Measurements from ENCODE around the gene MVB12B. TPM values are rescaled to one million over a fixed set of nuclear protein-coding genes. Genes with fewer than 3 reads are reported as not detected.

The MVB12B gene
- total and polyA plus RNA-seq, 4 experiments from 2014 or later: 0.30 to 6.5 (median 4.9) TPM

DNA sequence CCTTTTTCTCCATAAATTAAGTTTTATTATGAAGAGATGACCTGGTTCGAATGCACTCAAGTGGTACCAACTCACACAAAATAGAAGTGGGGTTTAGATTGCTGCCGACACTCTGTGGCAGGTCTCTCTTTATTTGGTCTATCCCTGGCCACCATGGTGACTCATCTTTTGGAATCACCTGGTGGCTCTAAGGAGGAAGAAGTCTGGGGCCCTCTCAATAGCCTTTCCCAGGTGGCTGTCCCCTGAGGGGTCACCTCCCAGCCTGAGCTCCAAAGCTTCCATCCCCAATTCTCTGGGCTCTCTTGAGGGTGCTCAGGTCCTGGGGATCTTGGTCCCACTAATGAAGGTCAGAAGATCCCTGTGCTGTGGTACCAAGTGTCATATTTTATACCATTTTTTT, 136.8 kb downstream of the MVB12B start:
- Histone ChIP-seq H3K36me3 (ENCODE audit: insufficient read depth, low read length) (no peaks in the 10 kb centered on the region), H3K27me3 (ENCODE audit: insufficient read depth, low read length) (no peaks in the 10 kb centered on the region), H3K27ac (ENCODE audit: low read depth, low read length) (no peak overlapping the region), H3K4me3 (ENCODE audit: low read length in 2 of 2) (no peak overlapping the region), H3K4me1 (ENCODE audit: insufficient read depth, low read length) (peaks cover 6% of the 10 kb centered on the region), H3K9me3 (ENCODE audit: control insufficient read depth in 1 of 2, low read length in 2 of 2) (no peaks in the 10 kb centered on the region)
- no peaks in the 10 kb centered on the region for H3K9me3 Mint-ChIP-seq
- H3K27me3 Mint-ChIP-seq: no peaks in the 10 kb centered on the region
- ChIA-PET POLR2A (ENCODE audit: partially characterized antibody) (interaction anchor here (1.5 kb wide), 2 partner anchors 21 to 52 kb away, joined by 3 to 4 read pairs; no protein-coding TSS in a partner anchor), CTCF (ENCODE audit: partially characterized antibody) (interaction anchor here (1.1 to 1.7 kb wide), 5 partner anchors 9 to 64 kb away, joined by 3 to 5 read pairs (median 4); no protein-coding TSS in a partner anchor)
- H3K36me3 Mint-ChIP-seq: peaks cover 0 to 3% of the 10 kb centered on the region in 2 donors
- no peak overlapping the region for H3K4me3 Mint-ChIP-seq
- intact Hi-C loops (cut with micrococcal nuclease): no loop called here
- peaks cover 9 to 22% (median 15%) of the 10 kb centered on the region in 4 donors for H3K4me1 Mint-ChIP-seq
- no peak for DNase-seq
- peak overlapping the region in 1 of 7 donors; percentile 12 for H3K27ac Mint-ChIP-seq

DNA sequence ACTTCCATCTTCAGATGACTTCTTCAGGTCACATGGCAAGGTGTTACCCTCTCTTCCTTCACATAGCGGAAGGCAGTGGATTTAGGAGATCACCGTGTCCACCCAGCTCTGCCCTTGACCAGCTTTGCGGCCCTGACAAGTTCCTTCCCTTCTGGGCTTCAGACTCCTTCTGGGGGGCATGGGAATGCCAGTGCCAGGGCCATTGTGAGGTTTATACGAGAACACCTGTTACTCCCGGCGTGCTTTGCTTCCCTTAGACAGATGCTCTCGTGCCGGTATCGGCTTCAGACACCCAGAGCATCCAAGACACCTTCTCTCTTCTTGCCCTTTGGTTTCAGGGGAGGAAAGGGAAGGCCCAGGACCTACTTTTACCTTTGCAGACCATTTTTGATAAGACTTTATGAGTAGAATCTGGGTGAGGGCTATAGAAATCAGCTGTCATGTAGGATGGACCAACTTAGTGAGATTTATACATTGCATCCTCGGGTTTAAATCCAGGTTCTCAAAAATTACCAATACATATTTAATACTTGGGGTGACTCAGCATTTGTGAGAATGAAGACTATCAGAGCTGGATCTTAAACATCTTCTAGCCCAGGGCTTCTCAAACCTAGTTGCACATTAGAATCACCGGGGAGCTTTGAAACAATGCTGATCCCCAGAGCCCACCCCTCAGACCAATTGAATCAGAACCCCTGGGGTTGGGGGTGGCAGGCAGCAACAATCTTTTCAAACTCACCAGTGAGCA, 138.2 kb downstream of the MVB12B start:
- no peaks in the 10 kb centered on the region for H3K36me3 ChIP-seq (ENCODE audit: insufficient read depth, low read length)
- ChIA-PET CTCF (ENCODE audit: partially characterized antibody) (interaction anchor here (0.7 to 1.4 kb wide), 7 partner anchors 8 to 163 kb away, joined by 3 to 5 read pairs (median 3); no protein-coding TSS in a partner anchor), POLR2A (ENCODE audit: partially characterized antibody) (interaction anchor here (0.6 to 1.5 kb wide), 2 partner anchors 22 to 143 kb away, joined by 4 read pairs; no protein-coding TSS in a partner anchor)
- no peak overlapping the region for H3K4me3 ChIP-seq (ENCODE audit: low read length in 2 of 2)
- Mint-ChIP-seq H3K4me3 (no peak overlapping the region), H3K36me3 (no peaks in the 10 kb centered on the region), H3K4me1 (peaks cover 19 to 36% (median 29%) of the 10 kb centered on the region in 4 donors), H3K27ac (peak overlapping the region in 2 of 7 donors; percentile 22 to 41), H3K9me3 (no peaks in the 10 kb centered on the region), H3K27me3 (no peaks in the 10 kb centered on the region)
- no peaks in the 10 kb centered on the region for H3K27me3 ChIP-seq (ENCODE audit: insufficient read depth, low read length)
- DNase-seq: no peak
- no peak overlapping the region for H3K27ac ChIP-seq (ENCODE audit: low read depth, low read length)
- no peaks in the 10 kb centered on the region for H3K9me3 ChIP-seq (ENCODE audit: control insufficient read depth in 1 of 2, low read length in 2 of 2)
- intact Hi-C loops (cut with micrococcal nuclease): no loop called here
- peaks cover 21% of the 10 kb centered on the region for H3K4me1 ChIP-seq (ENCODE audit: insufficient read depth, low read length)

DNA sequence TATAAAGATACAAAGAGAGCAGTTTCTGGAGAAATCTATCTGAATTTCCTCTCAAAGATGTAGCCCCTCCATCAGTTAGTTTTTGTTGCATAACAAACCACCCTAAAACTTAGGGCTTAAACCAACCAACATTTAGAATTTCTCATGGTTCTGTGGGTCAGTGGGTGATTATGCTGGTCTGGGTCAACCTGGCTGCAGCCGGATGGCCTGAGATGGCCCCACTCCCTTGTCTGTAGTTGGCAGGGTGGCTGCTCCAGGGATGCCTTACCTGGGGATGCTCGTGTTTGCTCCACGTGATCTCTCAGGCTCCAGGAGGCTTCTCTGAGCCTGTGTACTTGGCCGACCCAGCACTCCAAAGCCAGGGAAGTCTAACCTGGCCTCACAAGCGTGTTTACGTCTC, 139.3 kb downstream of the MVB12B start:
- H3K4me3 ChIP-seq (ENCODE audit: low read length in 2 of 2): no peak overlapping the region
- POLR2A ChIA-PET (ENCODE audit: partially characterized antibody): no interaction called here
- H3K4me1 Mint-ChIP-seq: peaks cover 30 to 47% (median 40%) of the 10 kb centered on the region in 4 donors

DNA sequence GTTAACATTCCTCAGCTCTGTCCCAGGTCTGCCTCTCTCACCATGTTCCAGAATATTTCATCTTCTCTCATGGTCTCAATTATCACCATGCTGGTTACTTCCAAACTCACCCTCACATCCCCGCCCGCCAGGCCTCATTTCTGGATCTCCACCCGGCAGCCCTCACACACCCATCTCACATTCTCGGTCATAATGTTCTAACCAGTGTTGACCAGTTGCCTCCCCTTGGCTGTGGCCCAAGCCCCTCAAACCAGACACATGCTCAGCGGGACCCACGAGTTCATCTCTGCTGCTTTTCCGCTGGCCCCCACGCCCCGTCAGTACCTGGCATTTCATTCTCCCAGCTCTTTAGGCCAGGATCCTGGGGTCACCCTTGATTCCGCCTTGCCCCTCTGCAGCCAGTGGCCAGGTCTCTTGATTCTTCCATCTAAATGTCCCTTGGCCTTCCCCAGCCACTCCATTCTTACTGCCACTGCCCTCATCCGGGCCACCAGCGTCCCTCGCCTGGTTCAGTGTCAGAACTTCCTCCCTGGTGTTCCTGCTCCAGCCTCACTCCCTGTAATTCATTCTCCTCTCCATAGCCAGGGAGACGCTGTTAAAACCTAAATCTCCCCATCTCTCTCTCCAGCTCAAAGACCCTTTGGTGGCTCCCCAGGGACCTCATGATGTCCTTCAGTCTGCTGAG, 141.7 kb downstream of the MVB12B start:
- no peaks in the 10 kb centered on the region for H3K36me3 ChIP-seq (ENCODE audit: insufficient read depth, low read length)
- no peak overlapping the region for H3K27ac ChIP-seq (ENCODE audit: low read depth, low read length)
- Mint-ChIP-seq H3K27me3 (no peaks in the 10 kb centered on the region), H3K4me3 (peak overlapping the region in 3 of 8 donors; percentile 9 to 46 (median 24)), H3K27ac (peak overlapping the region in 6 of 7 donors; percentile 10 to 96 (median 61)), H3K9me3 (no peaks in the 10 kb centered on the region), H3K36me3 (peaks cover 0 to 1% of the 10 kb centered on the region in 2 donors), H3K4me1 (peaks cover 49 to 70% (median 61%) of the 10 kb centered on the region in 4 donors)
- H3K4me1 ChIP-seq (ENCODE audit: insufficient read depth, low read length): peaks cover 55% of the 10 kb centered on the region
- POLR2A ChIA-PET (ENCODE audit: partially characterized antibody): interaction anchor here (3.7 to 5.0 kb wide), 2 partner anchors 69 to 141 kb away, joined by 13 to 27 read pairs; partner anchors contain the start of gene MVB12B
- no peak overlapping the region for H3K4me3 ChIP-seq (ENCODE audit: low read length in 2 of 2)
- no peak for DNase-seq
- CTCF ChIA-PET (ENCODE audit: partially characterized antibody): interaction anchor here (0.7 to 5.5 kb wide), 3 partner anchors 12 to 70 kb away, joined by 3 to 57 read pairs (median 24); no protein-coding TSS in a partner anchor
- H3K9me3 ChIP-seq (ENCODE audit: control insufficient read depth in 1 of 2, low read length in 2 of 2): no peaks in the 10 kb centered on the region
- intact Hi-C loops (cut with micrococcal nuclease): no loop called here
- no peaks in the 10 kb centered on the region for H3K27me3 ChIP-seq (ENCODE audit: insufficient read depth, low read length)

More for the DNA sequence above, 139.3 kb downstream of the MVB12B start:
- H3K9me3 ChIP-seq (ENCODE audit: control insufficient read depth in 1 of 2, low read length in 2 of 2): no peaks in the 10 kb centered on the region
- Mint-ChIP-seq H3K4me3 (no peak overlapping the region), H3K27ac (no peak overlapping the region), H3K36me3 (peaks cover 0 to under 1% of the 10 kb centered on the region in 2 donors), H3K9me3 (no peaks in the 10 kb centered on the region), H3K27me3 (no peaks in the 10 kb centered on the region)
- intact Hi-C loops (cut with micrococcal nuclease): no loop called here
- DNase-seq: no peak
- H3K4me1 ChIP-seq (ENCODE audit: insufficient read depth, low read length): peaks cover 32% of the 10 kb centered on the region
- no peaks in the 10 kb centered on the region for H3K27me3 ChIP-seq (ENCODE audit: insufficient read depth, low read length)
- CTCF ChIA-PET (ENCODE audit: partially characterized antibody): interaction anchor here (0.8 to 1.4 kb wide), 2 partner anchors 67 to 164 kb away, joined by 3 to 5 read pairs; no protein-coding TSS in a partner anchor
- H3K36me3 ChIP-seq (ENCODE audit: insufficient read depth, low read length): no peaks in the 10 kb centered on the region
- no peak overlapping the region for H3K27ac ChIP-seq (ENCODE audit: low read depth, low read length)

DNA sequence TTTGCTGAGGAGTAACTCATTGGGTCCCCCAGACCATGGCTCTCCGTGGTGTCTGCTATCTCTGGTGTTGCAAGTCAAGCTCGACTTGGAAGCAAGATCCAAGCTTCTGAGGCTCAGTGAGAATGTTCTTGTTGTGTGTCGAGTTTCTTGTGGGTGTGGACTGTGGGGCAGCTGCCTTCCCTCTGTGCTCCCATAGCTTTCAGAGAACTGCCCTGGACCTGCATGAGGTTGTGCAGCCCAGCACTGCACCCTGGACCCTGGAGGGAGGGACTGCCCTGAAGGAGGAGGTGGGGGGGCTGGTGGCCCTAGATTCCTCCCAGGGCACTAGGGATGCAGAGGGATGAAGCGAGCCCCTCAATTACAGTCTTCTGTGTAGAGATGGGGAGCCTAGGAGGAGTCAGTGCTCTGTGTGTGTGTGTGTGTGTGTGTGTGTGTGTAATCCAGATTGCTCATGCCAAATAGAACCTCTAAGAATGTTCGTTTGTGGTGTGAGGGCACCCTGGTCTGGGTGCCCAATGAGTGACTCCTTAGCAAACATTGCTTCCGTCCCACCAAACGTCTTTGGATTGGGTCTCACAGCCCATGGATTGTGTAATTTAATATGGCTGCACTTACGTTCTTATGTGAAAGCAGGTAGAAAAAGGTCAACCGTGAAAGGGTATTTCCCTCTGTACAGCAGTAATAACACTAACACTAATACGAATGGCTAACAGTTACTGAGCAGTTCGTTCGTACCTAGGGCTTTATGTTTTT, 143.8 kb downstream of the MVB12B start:
- Histone ChIP-seq H3K9me3 (ENCODE audit: control insufficient read depth in 1 of 2, low read length in 2 of 2) (no peaks in the 10 kb centered on the region), H3K4me1 (ENCODE audit: insufficient read depth, low read length) (peaks cover 70% of the 10 kb centered on the region), H3K4me3 (ENCODE audit: low read length in 2 of 2) (peak overlapping the region in 1 of 2 donors; percentile 15), H3K36me3 (ENCODE audit: insufficient read depth, low read length) (no peaks in the 10 kb centered on the region), H3K27me3 (ENCODE audit: insufficient read depth, low read length) (no peaks in the 10 kb centered on the region), H3K27ac (ENCODE audit: low read depth, low read length) (peak overlapping the region; percentile 57)
- no peaks in the 10 kb centered on the region for H3K9me3 Mint-ChIP-seq
- H3K27me3 Mint-ChIP-seq: no peaks in the 10 kb centered on the region
- intact Hi-C loops (cut with micrococcal nuclease): loop anchor here (5.0 kb wide), 1 partner anchor 73 kb away; no protein-coding TSS in a partner anchor
- peak overlapping the region; percentile 73 to 87 (median 80) for H3K4me3 Mint-ChIP-seq
- POLR2A ChIA-PET (ENCODE audit: partially characterized antibody): interaction anchor here (0.5 to 5.0 kb wide), 11 partner anchors 11 to 143 kb away, joined by 3 to 27 read pairs (median 6); partner anchors contain the start of gene MVB12B
- peak in 1 of 5 donors; percentile 74 for DNase-seq
- peaks cover 62 to 87% (median 74%) of the 10 kb centered on the region in 4 donors for H3K4me1 Mint-ChIP-seq
- peak overlapping the region; percentile 92 to 98 (median 96) for H3K27ac Mint-ChIP-seq
- CTCF ChIA-PET (ENCODE audit: partially characterized antibody): interaction anchor here (0.9 to 5.5 kb wide), 8 partner anchors 10 to 168 kb away, joined by 3 to 57 read pairs (median 4); no protein-coding TSS in a partner anchor
- H3K36me3 Mint-ChIP-seq: peaks cover 1 to 4% of the 10 kb centered on the region in 2 donors

DNA sequence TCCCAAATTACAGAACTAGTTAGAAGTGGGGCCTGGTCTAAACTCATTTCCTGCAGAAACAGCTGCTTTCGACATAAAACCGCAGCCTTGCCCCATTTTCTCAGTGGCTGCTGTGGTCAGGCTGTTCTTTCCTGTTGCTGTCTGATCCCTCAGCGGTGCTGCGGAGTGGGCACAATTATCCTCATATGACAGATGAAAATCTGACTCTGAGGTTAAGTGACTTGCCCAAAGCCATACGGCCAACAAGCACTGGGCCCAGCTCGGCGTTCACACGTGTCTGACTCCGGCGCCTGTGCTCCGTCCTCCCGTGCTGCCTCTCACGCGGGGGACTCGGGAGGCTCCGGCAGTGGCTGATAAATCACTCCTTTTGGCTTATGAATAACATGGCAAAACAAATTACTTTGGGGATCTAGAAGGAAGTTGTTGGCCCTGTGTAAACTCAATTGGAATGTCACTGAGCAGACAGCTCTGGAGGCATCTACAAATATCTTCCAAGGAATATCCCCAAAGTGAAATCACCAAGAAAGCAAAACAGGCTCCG, 144.5 kb downstream of the MVB12B start:
- ChIA-PET CTCF (ENCODE audit: partially characterized antibody) (interaction anchor here (1.0 to 5.5 kb wide), 4 partner anchors 18 to 152 kb away, joined by 3 to 57 read pairs (median 14); no protein-coding TSS in a partner anchor), POLR2A (ENCODE audit: partially characterized antibody) (interaction anchor here (0.5 to 5.0 kb wide), 10 partner anchors 10 to 144 kb away, joined by 3 to 27 read pairs (median 8); partner anchors contain the start of gene MVB12B)
- peaks cover 1 to 4% of the 10 kb centered on the region in 2 donors for H3K36me3 Mint-ChIP-seq
- peak overlapping the region; percentile 73 to 87 (median 80) for H3K4me3 Mint-ChIP-seq
- H3K27me3 ChIP-seq (ENCODE audit: insufficient read depth, low read length): no peaks in the 10 kb centered on the region
- peak overlapping the region; percentile 92 to 98 (median 96) for H3K27ac Mint-ChIP-seq
- peak; percentile 82 to 88 (median 85) for DNase-seq
- peak overlapping the region; percentile 57 for H3K27ac ChIP-seq (ENCODE audit: low read depth, low read length)
- H3K4me1 ChIP-seq (ENCODE audit: insufficient read depth, low read length): peaks cover 70% of the 10 kb centered on the region
- H3K9me3 Mint-ChIP-seq: no peaks in the 10 kb centered on the region
- H3K36me3 ChIP-seq (ENCODE audit: insufficient read depth, low read length): no peaks in the 10 kb centered on the region
- H3K27me3 Mint-ChIP-seq: no peaks in the 10 kb centered on the region
- H3K4me1 Mint-ChIP-seq: peaks cover 62 to 90% (median 76%) of the 10 kb centered on the region in 4 donors
- no peaks in the 10 kb centered on the region for H3K9me3 ChIP-seq (ENCODE audit: control insufficient read depth in 1 of 2, low read length in 2 of 2)
- peak overlapping the region in 1 of 2 donors; percentile 27 for H3K4me3 ChIP-seq (ENCODE audit: low read length in 2 of 2)
- intact Hi-C loops (cut with micrococcal nuclease): loop anchor here (1.0 to 5.0 kb wide), 3 partner anchors 20 to 74 kb away; no protein-coding TSS in a partner anchor
